NCI-H2227 treated with DMSO at 0.1 percent for 48 hours (cell line): ENCODE data around the gene SPCS2.
A peak's percentile ranks its signal among the peaks of the same experiment; 100 is the strongest.
"Not testable (repeated sequence)": the region's sequence is repeated elsewhere in the genome, so short reads cannot be mapped to it uniquely, and the experiment has no call there.

Source experiments
- DNase-seq: peaks from one replicate; lab custom pipeline; 2025; lab: John Stamatoyannopoulos, UW

Gene SPCS2

GRCh38 chr11:75002516-75002915 lies 53.5 kb downstream of the SPCS2 start:
- no peak for DNase-seq

GRCh38 chr11:75004215-75004614 lies 55.1 kb downstream of the SPCS2 start:
- no peak for DNase-seq

- DNase-seq, result no peak
These were observed 62.3 kb downstream of the SPCS2 start for GRCh38 chr11:75011357-75011756.

GRCh38 chr11:75011872-75012271 lies 62.8 kb downstream of the SPCS2 start:
- DNase-seq, result no peak

- DNase-seq, result no peak
These were observed 64.0 kb downstream of the SPCS2 start for GRCh38 chr11:75013051-75013450.

- DNase-seq, result no peak
These were observed 65.1 kb downstream of the SPCS2 start for GRCh38 chr11:75014129-75014528.

- DNase-seq, result not testable (repeated sequence)
These were observed 70.1 kb downstream of the SPCS2 start for GRCh38 chr11:75019200-75019599.

GRCh38 chr11:75020328-75020727 lies 71.3 kb downstream of the SPCS2 start:
- DNase-seq, result not testable (repeated sequence)

- DNase-seq, result no peak
These were observed 73.2 kb downstream of the SPCS2 start for GRCh38 chr11:75022296-75022695.

- peak; percentile 80 for DNase-seq
These were observed 73.8 kb downstream of the SPCS2 start for GRCh38 chr11:75022759-75023396.

GRCh38 chr11:75023446-75024067 lies 74.5 kb downstream of the SPCS2 start:
- no peak for DNase-seq

- DNase-seq, result no peak
These were observed 75.0 kb downstream of the SPCS2 start for GRCh38 chr11:75024068-75024449.

GRCh38 chr11:75024764-75025211 lies 75.7 kb downstream of the SPCS2 start:
- DNase-seq, result no peak

GRCh38 chr11:75025561-75025960 lies 76.5 kb downstream of the SPCS2 start:
- DNase-seq, result no peak

- no peak for DNase-seq
These were observed 79.3 kb downstream of the SPCS2 start for GRCh38 chr11:75028321-75028720.
